ENCODE results near the gene CNTNAP2. TPM values are rescaled to one million over a fixed set of nuclear protein-coding genes. Genes with fewer than 3 reads are reported as not detected.

The CNTNAP2 gene
- total RNA-seq, 1 experiment from 2014 or later = 64.5 TPM

DNA sequence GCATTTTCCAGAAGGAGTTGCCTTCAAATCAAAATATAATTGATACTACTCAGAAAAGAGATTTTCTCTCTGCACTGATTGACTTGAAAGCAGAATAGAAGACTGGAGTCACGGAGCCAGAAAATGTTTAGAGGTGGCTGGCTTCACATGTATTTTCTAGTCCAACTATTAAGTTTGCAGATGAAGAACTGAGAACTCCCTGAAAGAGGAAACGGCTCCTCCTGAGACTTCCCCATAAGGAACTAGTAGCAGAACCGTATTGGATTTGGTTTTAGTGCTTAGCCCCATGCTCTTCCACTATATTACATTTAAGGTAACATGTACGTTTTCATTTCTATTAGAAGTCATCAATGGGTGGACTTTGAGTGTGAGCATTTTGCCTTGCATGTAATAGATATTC lies 946.3 kb downstream of the CNTNAP2 start:
- H3K27ac Mint-ChIP-seq = no peak overlapping the region
- H3K23ac ChIP-seq (ENCODE audit: insufficient read length, low read depth, low read length) = no peak overlapping the region
- no peak overlapping the region for H2BK120ac ChIP-seq (ENCODE audit: low read depth, low read length, poor library complexity, severe bottlenecking)
- no peak overlapping the region for H2AFZ ChIP-seq (ENCODE audit: low read length)
- no peaks in the 10 kb centered on the region for H3K79me2 ChIP-seq (ENCODE audit: insufficient read depth, low read length)
- H3K18ac ChIP-seq (ENCODE audit: insufficient read length, low read depth, low read length) = no peak overlapping the region
- H4K20me1 ChIP-seq (ENCODE audit: control insufficient read depth, insufficient read depth, insufficient read length) = no peaks in the 10 kb centered on the region
- H3K9me3 Mint-ChIP-seq = no peaks in the 10 kb centered on the region
- no peaks in the 10 kb centered on the region for H3K4me1 Mint-ChIP-seq
- no peaks in the 10 kb centered on the region for H3K9me3 ChIP-seq (ENCODE audit: control insufficient read depth, low read depth, low read length)
- no peaks in the 10 kb centered on the region for H3K27me3 ChIP-seq (ENCODE audit: insufficient read depth, low read length)
- no peak overlapping the region for H2BK12ac ChIP-seq (ENCODE audit: insufficient read length, low read depth, low read length)
- no peak overlapping the region for H2BK5ac ChIP-seq (ENCODE audit: insufficient read length, low read length)
- no peak overlapping the region for H2AK5ac ChIP-seq (ENCODE audit: insufficient read length, low read length)
- H3K4ac ChIP-seq (ENCODE audit: low read depth, low read length) = no peak overlapping the region
- H4K91ac ChIP-seq (ENCODE audit: insufficient read length, low read depth, low read length) = no peak overlapping the region
- no CpG with 5 or more reads among the region's 4 CpGs for WGBS (ENCODE audit: extremely low coverage, insufficient read length, low lambda C conversion rate)
- H4K8ac ChIP-seq (replicated peaks; ENCODE audit: insufficient read length, low read depth, low read length) = no peak overlapping the region
- H3K4me3 Mint-ChIP-seq = no peak overlapping the region
- no peaks in the 10 kb centered on the region for H3K4me1 ChIP-seq (ENCODE audit: insufficient read depth, low read length)
- DNase-seq = no peak
- no peak overlapping the region for H3K27ac ChIP-seq (ENCODE audit: insufficient read length, low read depth, low read length)
- no peaks in the 10 kb centered on the region for H3K27me3 Mint-ChIP-seq (ENCODE audit: low read depth)
- no peaks in the 10 kb centered on the region for H3K23me2 ChIP-seq (ENCODE audit: insufficient read length, low read depth, low read length, poor library complexity, severe bottlenecking)
- H3T11ph ChIP-seq (ENCODE audit: low read length) = no peak overlapping the region
- no peak overlapping the region for H3K9ac ChIP-seq (ENCODE audit: extremely low read depth, insufficient read length, low read length)
- no peaks in the 10 kb centered on the region; a peak in 1 of 7 replicates for H3K36me3 Mint-ChIP-seq (ENCODE audit: insufficient read depth in 1 of 3, low read depth in 3 of 3)
- no peak overlapping the region for H2BK15ac ChIP-seq (ENCODE audit: low read depth, low read length)
- no peak overlapping the region for H3K56ac ChIP-seq (ENCODE audit: insufficient read length, low read depth, low read length)
- no peak overlapping the region for H2BK20ac ChIP-seq (ENCODE audit: low read depth, low read length, poor library complexity, severe bottlenecking)
- H3K4me2 ChIP-seq (ENCODE audit: insufficient read depth, insufficient read length, low read length) = no peak overlapping the region
- no peak overlapping the region for H3K14ac ChIP-seq (ENCODE audit: insufficient read depth, low read length)
- H3K79me1 ChIP-seq (ENCODE audit: insufficient read depth, low read depth, low read length, poor library complexity, severe bottlenecking) = no peaks in the 10 kb centered on the region
- H4K5ac ChIP-seq (ENCODE audit: insufficient read length, low read depth, low read length) = no peak overlapping the region
- TF ChIP-seq, protein P1, sequence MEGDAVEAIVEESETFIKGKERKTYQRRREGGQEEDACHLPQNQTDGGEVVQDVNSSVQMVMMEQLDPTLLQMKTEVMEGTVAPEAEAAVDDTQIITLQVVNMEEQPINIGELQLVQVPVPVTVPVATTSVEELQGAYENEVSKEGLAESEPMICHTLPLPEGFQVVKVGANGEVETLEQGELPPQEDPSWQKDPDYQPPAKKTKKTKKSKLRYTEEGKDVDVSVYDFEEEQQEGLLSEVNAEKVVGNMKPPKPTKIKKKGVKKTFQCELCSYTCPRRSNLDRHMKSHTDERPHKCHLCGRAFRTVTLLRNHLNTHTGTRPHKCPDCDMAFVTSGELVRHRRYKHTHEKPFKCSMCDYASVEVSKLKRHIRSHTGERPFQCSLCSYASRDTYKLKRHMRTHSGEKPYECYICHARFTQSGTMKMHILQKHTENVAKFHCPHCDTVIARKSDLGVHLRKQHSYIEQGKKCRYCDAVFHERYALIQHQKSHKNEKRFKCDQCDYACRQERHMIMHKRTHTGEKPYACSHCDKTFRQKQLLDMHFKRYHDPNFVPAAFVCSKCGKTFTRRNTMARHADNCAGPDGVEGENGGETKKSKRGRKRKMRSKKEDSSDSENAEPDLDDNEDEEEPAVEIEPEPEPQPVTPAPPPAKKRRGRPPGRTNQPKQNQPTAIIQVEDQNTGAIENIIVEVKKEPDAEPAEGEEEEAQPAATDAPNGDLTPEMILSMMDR (conservative IDR thresholded peaks at IDR 0.05) = no peak
